ENCODE results near the gene TRIM15.
"Not testable (repeated sequence)": the region's sequence is repeated elsewhere in the genome, so short reads cannot be mapped to it uniquely, and the experiment has no call there.

Gene TRIM15

GRCh38 chr6:30216096-30216495 lies 52.8 kb downstream of the TRIM15 start:
- no peak overlapping the region for H3K27ac ChIP-seq (ENCODE audit: low read depth, low read length)
- no peak overlapping the region for H3K4me3 ChIP-seq (ENCODE audit: low read depth, low read length)
- H3K9me3 ChIP-seq (ENCODE audit: control insufficient read depth, insufficient read depth, low read depth, low read length) = no peaks in the 10 kb centered on the region
- H3K4me1 ChIP-seq (ENCODE audit: control insufficient read depth, insufficient read depth, low read length) = peaks cover 21% of the 10 kb centered on the region
- no peaks in the 10 kb centered on the region for H3K27me3 ChIP-seq (ENCODE audit: control insufficient read depth, insufficient read depth, low read length)
- H3K36me3 ChIP-seq (ENCODE audit: control insufficient read depth, insufficient read depth, low read length) = no peaks in the 10 kb centered on the region
- H3K9ac ChIP-seq (ENCODE audit: low read length) = no peak overlapping the region

DNA sequence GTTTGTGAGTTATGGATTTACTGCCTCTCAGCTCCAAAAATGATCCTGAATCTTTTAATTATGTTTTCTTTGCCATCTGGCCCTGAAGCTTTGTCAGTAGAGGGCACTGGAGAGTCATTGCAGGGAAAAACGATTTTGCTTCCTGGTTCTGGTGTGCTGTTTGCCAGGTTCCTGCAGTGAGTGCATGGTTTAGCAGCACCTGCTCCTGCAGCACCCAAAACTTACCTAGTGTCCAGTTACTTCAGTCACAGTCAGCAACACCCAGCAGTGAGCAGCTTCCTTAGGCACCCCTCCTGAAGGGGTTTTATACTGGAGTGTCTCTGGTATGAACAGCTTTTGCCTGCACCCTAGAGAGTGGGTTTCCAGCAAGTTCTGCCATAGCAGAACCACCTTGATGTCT lies 55.9 kb downstream of the TRIM15 start:
- H3K4me1 ChIP-seq (ENCODE audit: control insufficient read depth, insufficient read depth, low read length) = peaks cover 6% of the 10 kb centered on the region
- H3K36me3 ChIP-seq (ENCODE audit: control insufficient read depth, insufficient read depth, low read length) = no peaks in the 10 kb centered on the region
- no peak overlapping the region for H3K4me3 ChIP-seq (ENCODE audit: low read depth, low read length)
- no peaks in the 10 kb centered on the region for H3K27me3 ChIP-seq (ENCODE audit: control insufficient read depth, insufficient read depth, low read length)
- H3K9ac ChIP-seq (ENCODE audit: low read length) = no peak overlapping the region
- H3K27ac ChIP-seq (ENCODE audit: low read depth, low read length) = no peak overlapping the region
- H3K9me3 ChIP-seq (ENCODE audit: control insufficient read depth, insufficient read depth, low read depth, low read length) = peaks cover 16% of the 10 kb centered on the region

DNA sequence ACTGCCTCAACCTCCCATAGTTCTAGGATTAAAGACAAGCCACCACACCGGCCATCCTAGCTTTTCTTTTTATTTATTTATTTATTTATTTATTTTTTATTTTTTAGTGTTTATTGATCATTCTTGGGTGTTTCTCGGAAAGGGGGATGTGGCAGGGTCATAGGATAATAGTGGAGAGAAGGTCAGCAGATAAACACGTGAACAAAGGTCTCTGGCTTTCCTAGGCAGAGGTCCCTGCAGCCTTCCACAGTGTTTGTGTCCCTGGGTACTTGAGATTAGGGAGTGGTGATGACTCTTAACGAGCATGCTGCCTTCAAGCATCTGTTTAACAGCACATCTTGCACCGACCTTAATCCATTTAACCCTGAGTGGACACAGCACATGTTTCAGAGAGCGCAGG lies 58.0 kb downstream of the TRIM15 start:
- H3K36me3 ChIP-seq (ENCODE audit: control insufficient read depth, insufficient read depth, low read length); H3K9ac ChIP-seq (ENCODE audit: low read length); H3K4me3 ChIP-seq (ENCODE audit: low read depth, low read length); H3K4me1 ChIP-seq (ENCODE audit: control insufficient read depth, insufficient read depth, low read length); H3K27ac ChIP-seq (ENCODE audit: low read depth, low read length); H3K27me3 ChIP-seq (ENCODE audit: control insufficient read depth, insufficient read depth, low read length): not testable (repeated sequence)
- H3K9me3 ChIP-seq (ENCODE audit: control insufficient read depth, insufficient read depth, low read depth, low read length) = peaks cover 20% of the 10 kb centered on the region

DNA sequence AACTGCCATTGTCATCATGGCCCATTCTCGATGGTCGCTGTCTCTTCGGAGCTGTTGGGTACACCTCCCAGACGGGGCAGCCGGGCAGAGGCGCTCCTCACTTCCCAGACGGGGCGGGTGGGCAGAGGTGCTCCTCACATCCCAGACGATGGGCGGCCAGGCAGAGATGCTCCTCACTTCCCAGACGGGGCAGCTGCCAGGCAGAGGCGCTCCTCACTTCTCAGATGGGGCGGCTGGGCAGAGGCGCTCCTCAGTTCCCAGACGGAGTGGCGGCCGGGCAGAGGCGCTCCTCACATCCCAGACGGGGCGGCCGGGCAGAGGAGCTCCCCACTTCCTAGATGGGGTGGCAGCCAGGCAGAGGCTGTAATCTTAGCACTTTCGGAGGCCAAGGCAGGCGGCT lies 58.6 kb downstream of the TRIM15 start:
- not testable (repeated sequence) for H3K36me3 ChIP-seq (ENCODE audit: control insufficient read depth, insufficient read depth, low read length); H3K27ac ChIP-seq (ENCODE audit: low read depth, low read length); H3K27me3 ChIP-seq (ENCODE audit: control insufficient read depth, insufficient read depth, low read length); H3K9ac ChIP-seq (ENCODE audit: low read length); H3K4me1 ChIP-seq (ENCODE audit: control insufficient read depth, insufficient read depth, low read length); H3K4me3 ChIP-seq (ENCODE audit: low read depth, low read length)
- peaks cover 20% of the 10 kb centered on the region for H3K9me3 ChIP-seq (ENCODE audit: control insufficient read depth, insufficient read depth, low read depth, low read length)

Data from HUES6 (cell line).